Activated T-cell treated with anti-CD3 and anti-CD28 coated beads, Interleukin-2, amount 50 U/mL, for 72 hours (primary cell): ENCODE data around the gene ITGB1. TPM values are rescaled to one million over a fixed set of nuclear protein-coding genes. Genes with fewer than 3 reads are reported as not detected.
"Not testable (repeated sequence)": the region's sequence is repeated elsewhere in the genome, so short reads cannot be mapped to it uniquely, and the experiment has no call there.

Experiments
- ATAC-seq, 2 donors: fragments of 150-1000 bp; cut with Tn5 transposase; replicated peaks in 1 of 2; 2 replicates each; pipeline ENCODE4 v1.10.0; 2021; ENCODE audit warnings: moderate library complexity in 2 of 2, mild to moderate bottlenecking in 1 of 2
- DNase-seq, 2 donors: peaks; one replicate each; pipeline ENCODE4 v3.0.0; 2021 to 2022; ENCODE audit warnings: mixed read lengths in 1 of 2
- H3K27ac Mint-ChIP-seq: one replicate; pipeline ENCODE4 v1.8.0; 2022; ENCODE audit warnings: mild to moderate bottlenecking, moderate library complexity, mixed read lengths
- H3K27me3 Mint-ChIP-seq: one replicate; pipeline ENCODE4 v1.8.0; 2022; ENCODE audit warnings: low read depth, mixed read lengths
- H3K36me3 Mint-ChIP-seq, 2 donors: one replicate each; pipeline ENCODE4 v1.8.0; 2022; ENCODE audit warnings: mixed read lengths in 2 of 2, mild to moderate bottlenecking in 1 of 2; ENCODE audit not compliant: insufficient read depth in 2 of 2
- H3K4me1 Mint-ChIP-seq: one replicate; pipeline ENCODE4 v1.8.0; 2022; ENCODE audit warnings: low read depth, mixed read lengths
- H3K4me3 Mint-ChIP-seq, 2 donors: one replicate each; pipeline ENCODE4 v1.8.0; 2022; ENCODE audit warnings: mild to moderate bottlenecking in 2 of 2, mixed read lengths in 2 of 2, moderate library complexity in 2 of 2
- H3K9me3 Mint-ChIP-seq, 2 donors: one replicate each; pipeline ENCODE4 v1.8.0; 2022; ENCODE audit warnings: mixed read lengths in 2 of 2
- total RNA-seq, 2 donors: library from RNA; stranded (reverse); gene quantifications; one replicate each; pipeline ENCODE4 v1.2.3, GENCODE V29; 2022

Gene ITGB1
- total RNA-seq, 2 donors from 2014 or later = 52.3 to 91.2 TPM

- Mint-ChIP-seq H3K9me3 (peaks cover 0 to 2% of the 10 kb centered on the region in 2 donors), H3K4me1 (peaks cover 23% of the 10 kb centered on the region), H3K27me3 (no peaks in the 10 kb centered on the region), H3K36me3 (peaks cover 0 to 3% of the 10 kb centered on the region in 2 donors), H3K4me3 (no peak overlapping the region), H3K27ac (no peak overlapping the region)
- DNase-seq (no peak), ATAC-seq (no peak)
Observed at GRCh38 chr10:32985775-32986350, 27.8 kb upstream of the ITGB1 start.

GRCh38 chr10:32985341-32985764 lies 27.3 kb upstream of the ITGB1 start:
- Mint-ChIP-seq H3K4me1 (peaks cover 28% of the 10 kb centered on the region), H3K4me3 (no peak overlapping the region), H3K27ac (no peak overlapping the region), H3K9me3 (no peaks in the 10 kb centered on the region), H3K36me3 (no peaks in the 10 kb centered on the region), H3K27me3 (no peaks in the 10 kb centered on the region)
- no peak for DNase-seq
- ATAC-seq = no peak

GRCh38 chr10:32984003-32984600 lies 26.1 kb upstream of the ITGB1 start:
- H3K4me3 Mint-ChIP-seq = no peak overlapping the region
- DNase-seq = no peak
- no peaks in the 10 kb centered on the region for H3K36me3 Mint-ChIP-seq
- H3K27ac Mint-ChIP-seq = no peak overlapping the region
- peaks cover 32% of the 10 kb centered on the region for H3K4me1 Mint-ChIP-seq
- no peaks in the 10 kb centered on the region for H3K27me3 Mint-ChIP-seq
- ATAC-seq = no peak
- H3K9me3 Mint-ChIP-seq = no peaks in the 10 kb centered on the region

- peaks cover 32% of the 10 kb centered on the region for H3K4me1 Mint-ChIP-seq
- H3K4me3 Mint-ChIP-seq = peak overlapping the region in 1 of 2 donors; percentile 49
- no peaks in the 10 kb centered on the region for H3K9me3 Mint-ChIP-seq
- no peaks in the 10 kb centered on the region for H3K36me3 Mint-ChIP-seq
- H3K27me3 Mint-ChIP-seq = no peaks in the 10 kb centered on the region
- ATAC-seq = peak; percentile 31 to 49
- H3K27ac Mint-ChIP-seq = peak overlapping the region; percentile 65
- peak; percentile 35 to 38 for DNase-seq
Observed at GRCh38 chr10:32982911-32983909, 25.2 kb upstream of the ITGB1 start.

- no peak for ATAC-seq
- Mint-ChIP-seq H3K4me1 (peaks cover 32% of the 10 kb centered on the region), H3K27ac (no peak overlapping the region), H3K27me3 (no peaks in the 10 kb centered on the region), H3K36me3 (no peaks in the 10 kb centered on the region), H3K4me3 (peak overlapping the region in 1 of 2 donors; percentile 49), H3K9me3 (no peaks in the 10 kb centered on the region)
- DNase-seq = no peak
Observed at GRCh38 chr10:32982293-32982709, 24.3 kb upstream of the ITGB1 start.

- Mint-ChIP-seq H3K36me3 (no peaks in the 10 kb centered on the region), H3K4me1 (peaks cover 32% of the 10 kb centered on the region), H3K27me3 (no peaks in the 10 kb centered on the region), H3K4me3 (peak overlapping the region in 1 of 2 donors; percentile 91), H3K27ac (no peak overlapping the region), H3K9me3 (no peaks in the 10 kb centered on the region)
- DNase-seq (no peak), ATAC-seq (no peak)
Observed at GRCh38 chr10:32981760-32982159, 23.7 kb upstream of the ITGB1 start.

GRCh38 chr10:32980558-32981468 lies 22.8 kb upstream of the ITGB1 start:
- peaks cover 32% of the 10 kb centered on the region for H3K4me1 Mint-ChIP-seq
- H3K4me3 Mint-ChIP-seq = peak overlapping the region; percentile 91 to 92
- no peaks in the 10 kb centered on the region for H3K27me3 Mint-ChIP-seq
- ATAC-seq = peak; percentile 99 to 100
- peak overlapping the region; percentile 88 for H3K27ac Mint-ChIP-seq
- no peaks in the 10 kb centered on the region for H3K9me3 Mint-ChIP-seq
- no peaks in the 10 kb centered on the region for H3K36me3 Mint-ChIP-seq
- DNase-seq = peak; percentile 83 to 88

GRCh38 chr10:32980242-32980557 lies 22.2 kb upstream of the ITGB1 start:
- H3K27ac Mint-ChIP-seq = peak overlapping the region; percentile 88
- DNase-seq (no peak), ATAC-seq (no peak)
- H3K9me3 Mint-ChIP-seq = no peaks in the 10 kb centered on the region
- H3K4me3 Mint-ChIP-seq = peak overlapping the region; percentile 91 to 92
- H3K4me1 Mint-ChIP-seq = peaks cover 32% of the 10 kb centered on the region
- no peaks in the 10 kb centered on the region for H3K36me3 Mint-ChIP-seq
- H3K27me3 Mint-ChIP-seq = no peaks in the 10 kb centered on the region

GRCh38 chr10:32979719-32980118 lies 21.7 kb upstream of the ITGB1 start:
- Mint-ChIP-seq H3K4me1 (peaks cover 32% of the 10 kb centered on the region), H3K4me3 (peak overlapping the region; percentile 34 to 51)
- H3K9me3 Mint-ChIP-seq, H3K27ac Mint-ChIP-seq, DNase-seq, ATAC-seq, H3K27me3 Mint-ChIP-seq, H3K36me3 Mint-ChIP-seq: not testable (repeated sequence)

- ATAC-seq (no peak), DNase-seq (no peak)
- H3K36me3 Mint-ChIP-seq = no peaks in the 10 kb centered on the region
- H3K27ac Mint-ChIP-seq = no peak overlapping the region
- peaks cover 6% of the 10 kb centered on the region for H3K27me3 Mint-ChIP-seq
- no peaks in the 10 kb centered on the region for H3K9me3 Mint-ChIP-seq
- peaks cover 32% of the 10 kb centered on the region for H3K4me1 Mint-ChIP-seq
- H3K4me3 Mint-ChIP-seq = no peak overlapping the region
Observed at GRCh38 chr10:32979041-32979440, 21.0 kb upstream of the ITGB1 start.

- H3K36me3 Mint-ChIP-seq, H3K9me3 Mint-ChIP-seq, H3K4me3 Mint-ChIP-seq, ATAC-seq, H3K27me3 Mint-ChIP-seq, DNase-seq, H3K27ac Mint-ChIP-seq: not testable (repeated sequence)
- peaks cover 28% of the 10 kb centered on the region for H3K4me1 Mint-ChIP-seq
Observed at GRCh38 chr10:32977846-32978809, 20.1 kb upstream of the ITGB1 start.

GRCh38 chr10:32976338-32976737 lies 18.3 kb upstream of the ITGB1 start:
- no peak overlapping the region for H3K4me3 Mint-ChIP-seq
- no peaks in the 10 kb centered on the region for H3K9me3 Mint-ChIP-seq
- ATAC-seq = no peak
- peaks cover 30% of the 10 kb centered on the region for H3K4me1 Mint-ChIP-seq
- H3K27ac Mint-ChIP-seq = no peak overlapping the region
- DNase-seq = no peak
- H3K36me3 Mint-ChIP-seq = no peaks in the 10 kb centered on the region
- peaks cover 6% of the 10 kb centered on the region for H3K27me3 Mint-ChIP-seq
